ENCODE measurements around the gene SPATA7. TPM values are rescaled to one million over a fixed set of nuclear protein-coding genes. Genes with fewer than 3 reads are reported as not detected.

Gene SPATA7
- polyA plus RNA-seq, 3 donors, result 2.2 to 4.8 (median 3.4) TPM

- TF ChIP-seq CTCF (IDR thresholded peaks at IDR 0.05), result no peak
- Mint-ChIP-seq H3K9me3 (peaks cover 3 to 19% (median 13%) of the 10 kb centered on the region in 7 donors), H3K36me3 (no peaks in the 10 kb centered on the region), H3K4me1 (no peaks in the 10 kb centered on the region), H3K4me3 (no peak overlapping the region), H3K27ac (no peak overlapping the region), H3K27me3 (ENCODE audit: low read depth in 3 of 3) (peaks cover 0 to 9% (median 5%) of the 10 kb centered on the region in 3 donors)
- Histone ChIP-seq H3K9me3 (replicated peaks in 1 of 2; ENCODE audit: control insufficient read depth in 1 of 2, insufficient read depth in 1 of 2, low read length in 2 of 2) (peaks cover 0 to 17% of the 10 kb centered on the region in 2 donors), H3K4me1 (ENCODE audit: control insufficient read depth in 1 of 2, insufficient read depth in 2 of 2, low read length in 2 of 2) (no peaks in the 10 kb centered on the region), H3K36me3 (replicated peaks in 1 of 2; ENCODE audit: control insufficient read depth in 1 of 2, insufficient read depth in 2 of 2, low read length in 2 of 2) (no peaks in the 10 kb centered on the region), H3K79me2 (ENCODE audit: insufficient read depth, low read length) (no peaks in the 10 kb centered on the region), H3K27ac (ENCODE audit: low read depth in 1 of 2, low read length in 2 of 2) (no peak overlapping the region), H3K27me3 (ENCODE audit: control insufficient read depth in 2 of 2, insufficient read depth in 2 of 2, low read length in 2 of 2) (no peaks in the 10 kb centered on the region), H3K4me3 (replicated peaks in 1 of 3; ENCODE audit: low read depth in 2 of 3, low read length in 3 of 3) (no peak overlapping the region), H3K4me2 (replicated peaks; ENCODE audit: extremely low read depth, low read length, poor library complexity, severe bottlenecking) (no peak overlapping the region), H2AFZ (ENCODE audit: insufficient read depth, low read depth, low read length, poor library complexity, severe bottlenecking) (no peak overlapping the region), H4K20me1 (ENCODE audit: insufficient read depth, low read length) (no peaks in the 10 kb centered on the region), H3K9ac (ENCODE audit: insufficient read depth, low read length, poor library complexity, severe bottlenecking) (no peak overlapping the region)
- 95% methylated on average over 36 of the region's 36 CpGs for WGBS (ENCODE audit: insufficient coverage)
- intact Hi-C loops (cut with micrococcal nuclease), result no loop called here
- no peak for DNase-seq
Observed at GRCh38 chr14:88478931-88479330, 93.5 kb downstream of the SPATA7 start.

- H3K36me3 ChIP-seq (replicated peaks in 1 of 2; ENCODE audit: control insufficient read depth in 1 of 2, insufficient read depth in 2 of 2, low read length in 2 of 2), result no peaks in the 10 kb centered on the region
- Mint-ChIP-seq H3K4me1 (no peaks in the 10 kb centered on the region), H3K36me3 (no peaks in the 10 kb centered on the region), H3K4me3 (no peak overlapping the region), H3K9me3 (peaks cover 3 to 19% (median 13%) of the 10 kb centered on the region in 7 donors), H3K27me3 (ENCODE audit: low read depth in 3 of 3) (peaks cover 0 to 9% (median 5%) of the 10 kb centered on the region in 3 donors), H3K27ac (no peak overlapping the region)
- DNase-seq, result no peak
- WGBS (ENCODE audit: insufficient coverage), result 95% methylated on average over 24 of the region's 40 CpGs
- intact Hi-C loops (cut with micrococcal nuclease), result no loop called here
- no peaks in the 10 kb centered on the region for H3K27me3 ChIP-seq (ENCODE audit: control insufficient read depth in 2 of 2, insufficient read depth in 2 of 2, low read length in 2 of 2)
- H3K4me1 ChIP-seq (ENCODE audit: control insufficient read depth in 1 of 2, insufficient read depth in 2 of 2, low read length in 2 of 2), result no peaks in the 10 kb centered on the region
- no peak overlapping the region for H2AFZ ChIP-seq (ENCODE audit: insufficient read depth, low read depth, low read length, poor library complexity, severe bottlenecking)
- no peak for TF ChIP-seq CTCF (IDR thresholded peaks at IDR 0.05)
- H3K9ac ChIP-seq (ENCODE audit: insufficient read depth, low read length, poor library complexity, severe bottlenecking), result no peak overlapping the region
- H3K27ac ChIP-seq (ENCODE audit: low read depth in 1 of 2, low read length in 2 of 2), result no peak overlapping the region
- peaks cover 0 to 17% of the 10 kb centered on the region in 2 donors for H3K9me3 ChIP-seq (replicated peaks in 1 of 2; ENCODE audit: control insufficient read depth in 1 of 2, insufficient read depth in 1 of 2, low read length in 2 of 2)
- H3K4me3 ChIP-seq (replicated peaks in 1 of 3; ENCODE audit: low read depth in 2 of 3, low read length in 3 of 3), result no peak overlapping the region
- no peaks in the 10 kb centered on the region for H3K79me2 ChIP-seq (ENCODE audit: insufficient read depth, low read length)
- H3K4me2 ChIP-seq (replicated peaks; ENCODE audit: extremely low read depth, low read length, poor library complexity, severe bottlenecking), result no peak overlapping the region
- no peaks in the 10 kb centered on the region for H4K20me1 ChIP-seq (ENCODE audit: insufficient read depth, low read length)
Observed at GRCh38 chr14:88479574-88479987, 94.1 kb downstream of the SPATA7 start.

All from CD14-positive monocyte (primary cell).